CD4-positive, alpha-beta T cell treated with Interleukin-15 for 1 hour (primary cell): ENCODE measurements around the gene CTDNEP1.
A peak's percentile ranks its signal among the peaks of the same experiment; 100 is the strongest.
"Not testable (repeated sequence)": the region's sequence is repeated elsewhere in the genome, so short reads cannot be mapped to it uniquely, and the experiment has no call there.

Experiments used
- DNase-seq: peaks from one replicate; pipeline ENCODE4 v3.0.0-alpha.2; 2020

CTDNEP1 gene

DNA sequence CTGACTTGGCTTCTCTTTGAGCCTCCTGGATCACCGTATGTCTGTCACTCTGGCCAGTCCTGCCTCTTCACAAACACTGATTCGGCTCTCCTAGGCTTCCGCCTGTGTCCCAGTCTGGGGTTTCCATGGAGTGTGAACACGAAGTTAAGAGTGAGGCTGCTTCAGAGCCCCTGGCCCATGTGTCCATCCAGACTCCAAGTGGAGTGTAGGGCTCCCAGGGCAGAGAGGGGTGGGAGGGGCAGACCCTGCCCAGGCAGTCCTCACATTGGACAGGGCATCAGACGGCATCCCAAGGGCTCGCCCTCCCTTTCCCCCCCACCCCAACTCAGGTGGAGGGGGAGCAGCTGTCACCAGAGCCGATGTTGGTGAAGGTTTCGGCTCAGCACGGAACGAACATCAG lies 7.7 kb downstream of the CTDNEP1 start:
- DNase-seq, result not testable (repeated sequence)

DNA sequence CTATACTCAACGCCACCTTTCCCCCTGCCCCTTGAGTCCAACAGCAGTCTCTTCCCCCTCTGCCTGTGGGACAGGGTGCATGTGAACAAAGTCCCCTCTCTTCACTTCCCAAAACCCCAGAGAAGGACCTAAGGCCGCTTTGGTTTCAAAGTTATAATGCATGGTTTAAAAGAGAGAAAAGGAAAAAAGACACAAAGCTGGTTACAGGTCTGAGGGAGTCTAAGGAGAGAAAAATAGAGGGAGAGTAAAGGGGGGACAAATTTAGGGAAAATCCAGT lies 8.1 kb downstream of the CTDNEP1 start:
- no peak for DNase-seq

DNA sequence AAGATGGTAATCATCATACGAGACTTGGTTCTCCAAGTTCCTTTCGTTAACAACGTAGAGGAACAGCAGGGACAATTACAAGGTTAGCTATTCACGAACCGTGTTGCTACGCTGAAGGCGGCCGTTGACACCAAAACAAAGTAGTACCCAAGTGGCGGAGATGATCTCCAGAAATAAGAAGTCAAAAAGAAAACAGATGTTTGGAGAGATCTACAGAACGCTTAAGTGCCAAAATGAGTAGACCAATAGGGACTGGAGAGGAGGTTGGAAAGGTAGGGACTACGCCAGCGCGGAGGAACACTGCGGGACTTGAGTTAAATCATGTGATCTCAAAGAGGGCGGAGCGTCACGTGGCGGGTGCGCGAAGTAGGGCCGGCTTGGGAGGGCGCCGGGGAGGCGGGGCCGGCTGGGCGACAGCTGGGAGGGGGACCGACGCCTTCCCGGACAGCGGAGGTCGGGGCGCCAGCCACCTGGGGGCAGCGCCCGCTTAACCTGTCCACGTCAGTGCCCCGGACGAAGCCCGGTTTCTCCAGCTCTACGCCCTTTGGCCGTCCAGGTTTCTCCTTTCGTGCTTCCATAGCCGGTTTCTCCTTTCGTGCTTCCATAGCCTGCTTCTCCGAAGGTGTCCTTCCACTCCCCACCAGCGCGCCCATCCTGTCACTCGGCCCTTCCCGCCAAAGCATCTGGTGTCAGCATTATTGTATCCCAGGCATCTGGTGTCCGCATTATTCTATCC lies 8.6 kb downstream of the CTDNEP1 start:
- peak; percentile 93 for DNase-seq

DNA sequence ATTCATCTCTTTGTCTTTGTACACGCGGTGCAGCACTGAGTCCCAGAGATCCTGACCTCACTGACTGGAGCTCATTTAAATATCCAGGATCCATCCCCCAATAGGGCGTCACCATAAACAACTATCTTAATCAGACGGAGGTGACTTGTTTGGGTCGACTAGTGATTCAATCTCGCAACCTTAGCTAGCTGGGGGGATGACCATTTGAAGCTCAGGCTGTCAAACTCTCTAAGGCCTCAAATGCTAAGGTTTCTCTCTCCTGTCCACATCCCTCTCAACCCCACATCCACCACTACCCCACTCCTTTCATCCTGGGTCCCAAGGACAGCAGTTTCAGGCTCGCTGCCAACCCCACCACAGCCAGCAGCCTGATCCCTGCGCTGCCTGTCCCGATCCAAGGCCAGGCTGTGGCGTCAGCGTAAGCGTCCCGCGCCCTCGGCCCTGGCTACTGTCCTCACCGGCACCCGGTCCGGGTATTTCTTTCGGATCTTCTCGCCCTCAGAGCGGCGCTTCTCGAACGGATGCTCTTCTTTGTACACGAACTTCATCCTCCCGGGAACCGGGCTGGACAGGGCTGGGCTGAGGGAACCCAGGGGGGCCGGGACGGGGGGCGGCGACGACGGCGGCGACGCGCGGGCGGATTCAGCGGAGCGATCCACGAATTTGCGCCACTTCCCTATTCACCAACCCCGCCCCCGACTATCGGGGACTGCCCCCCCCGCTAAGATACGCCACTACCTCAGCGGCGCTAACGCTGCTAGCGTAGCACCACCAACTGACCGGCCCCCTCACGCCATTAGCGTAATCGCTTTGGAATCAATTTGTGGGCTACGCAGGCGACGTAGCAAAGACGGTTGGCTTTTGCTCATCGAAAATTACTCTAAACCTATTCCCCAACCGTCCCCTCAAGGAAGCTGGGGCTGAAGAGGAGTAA lies 9.5 kb downstream of the CTDNEP1 start, which contains the start of gene GABARAP:
Gene GABARAP (minus strand): TSS at position 667 of the 934 bp plus-strand sequence. CDS start 119 bp downstream, at position 548.
- peak; percentile 90 for DNase-seq

DNA sequence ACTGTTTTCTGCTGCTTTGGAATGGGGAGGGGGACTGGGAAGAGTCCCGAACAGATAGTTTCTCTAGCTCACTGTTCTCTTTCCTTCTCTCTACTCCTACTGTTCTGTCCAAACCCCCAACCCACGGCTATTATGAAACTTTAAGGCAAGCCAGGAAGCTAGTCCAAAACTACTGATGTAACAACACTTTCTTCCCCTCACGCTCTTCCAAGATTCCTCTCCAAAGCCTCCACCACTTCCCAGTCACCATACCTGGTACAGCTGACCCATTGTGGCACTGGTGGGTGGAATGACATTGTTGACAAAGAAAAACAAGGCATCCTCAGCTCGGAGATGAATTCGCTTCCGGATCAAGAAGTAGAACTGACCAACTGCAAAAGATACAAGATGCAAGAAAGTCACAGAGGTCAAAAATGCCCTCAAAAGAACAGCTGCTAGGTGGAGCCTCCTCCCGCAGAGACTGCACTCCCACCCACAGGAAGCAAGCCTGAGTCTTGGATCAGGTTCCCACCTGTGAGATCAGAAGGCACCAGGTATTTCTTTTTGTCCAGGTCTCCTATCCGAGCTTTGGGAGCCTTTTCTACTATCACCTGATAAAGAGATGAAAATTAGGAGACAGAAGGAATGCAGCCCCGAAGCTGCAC lies 10.3 kb downstream of the CTDNEP1 start:
- no peak for DNase-seq

DNA sequence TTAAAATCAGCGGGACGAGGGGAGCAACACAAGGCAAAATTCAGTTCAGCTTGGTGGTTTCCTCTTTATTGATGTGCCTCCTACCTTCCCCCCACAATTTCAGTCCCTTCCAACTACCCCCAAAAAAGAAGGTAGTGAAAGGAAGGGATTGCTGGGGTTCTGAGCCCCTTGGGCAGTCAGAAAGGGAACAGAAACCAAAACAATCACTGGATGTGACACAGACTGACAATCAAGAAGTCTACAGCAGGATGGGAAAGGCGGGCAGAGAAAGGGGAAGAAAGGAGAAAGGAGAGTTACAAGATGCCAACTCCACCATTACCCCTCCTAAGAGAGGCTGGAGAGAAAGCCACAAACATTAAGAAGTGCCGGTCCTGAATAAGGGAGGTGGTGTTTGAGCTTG lies 11.2 kb downstream of the CTDNEP1 start:
- DNase-seq, result no peak

DNA sequence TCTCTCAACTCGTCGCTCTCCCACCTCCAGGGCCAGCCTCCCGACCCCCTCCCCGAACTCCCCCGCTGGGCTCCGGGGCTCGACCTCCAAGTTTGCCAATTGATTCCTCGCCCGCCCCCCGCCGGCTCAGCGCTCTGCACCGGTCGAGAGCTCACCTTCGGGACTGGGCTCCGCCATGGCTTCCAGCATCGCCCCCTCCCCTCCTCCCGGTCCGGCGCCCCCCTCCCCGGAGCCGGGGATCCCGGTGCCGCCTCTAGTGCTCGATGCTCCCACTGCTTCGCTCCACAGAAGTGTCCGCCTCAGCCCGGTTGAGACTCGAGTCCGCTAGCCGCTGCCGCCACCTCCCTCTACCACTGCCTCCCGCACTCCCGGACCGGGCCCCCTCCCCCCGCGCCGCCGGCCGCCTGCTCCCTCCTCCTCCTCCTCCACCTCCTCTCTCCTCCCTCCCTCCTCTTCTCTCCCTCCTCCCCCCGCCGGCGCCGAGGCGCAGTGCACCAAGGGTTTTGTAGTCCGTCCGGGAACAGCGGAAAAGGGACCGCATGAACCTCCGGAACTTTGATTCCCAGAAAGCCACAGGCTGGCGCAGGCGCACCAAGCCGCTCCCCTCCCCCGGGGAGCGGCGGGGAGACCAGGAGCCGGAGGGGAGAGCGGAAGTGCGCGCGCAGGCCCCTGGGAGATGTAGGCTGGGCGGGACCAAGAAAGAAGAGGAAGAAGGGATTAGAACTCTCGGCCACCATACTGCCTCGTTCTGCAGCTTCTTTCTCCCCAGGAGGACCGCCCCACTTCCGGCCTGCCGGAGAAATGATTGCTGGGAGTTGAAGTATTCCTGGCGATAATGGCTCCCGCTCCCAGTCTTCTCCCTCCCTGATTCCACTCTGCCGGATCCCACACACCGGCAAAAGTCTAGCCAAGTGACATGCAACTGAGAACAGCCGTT lies 12.2 kb downstream of the CTDNEP1 start, which contains the start of gene PHF23:
Gene PHF23 (minus strand): TSS at position 367 of the 937 bp plus-strand sequence. CDS start 178 bp downstream, at position 189.
- DNase-seq, result peak; percentile 100

DNA sequence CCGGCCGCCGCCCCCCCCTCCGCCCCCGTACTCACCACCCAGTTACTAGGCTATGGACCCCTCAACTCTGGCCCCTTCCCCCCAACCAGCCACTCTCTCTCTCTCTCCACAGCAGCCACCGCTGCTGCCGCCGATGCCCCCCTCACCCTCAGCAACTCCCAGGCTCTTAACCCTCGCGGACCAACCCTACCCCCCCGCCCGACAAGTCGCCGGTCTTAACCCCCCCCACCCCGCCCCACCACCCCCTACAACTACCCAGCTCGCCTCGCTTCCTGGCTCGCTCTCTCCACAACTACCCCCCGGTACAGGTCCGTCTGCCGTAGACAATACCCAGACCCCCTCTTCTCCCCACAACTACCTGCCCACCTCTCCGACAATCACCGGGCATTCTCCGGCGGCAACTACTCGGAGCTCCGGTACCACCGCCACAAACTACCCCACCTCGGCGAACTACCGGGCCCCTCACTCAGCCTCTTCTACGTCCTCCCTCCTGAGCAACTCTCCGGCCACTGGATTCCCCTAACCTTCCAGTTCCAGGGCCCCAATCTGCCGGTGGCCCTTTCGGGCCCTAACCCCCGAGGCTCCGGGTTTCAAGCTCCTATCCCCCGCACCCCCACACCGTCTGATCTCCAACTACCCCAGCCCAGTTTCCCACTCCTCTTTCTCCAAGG lies 13.0 kb downstream of the CTDNEP1 start:
- peak; percentile 64 for DNase-seq

DNA sequence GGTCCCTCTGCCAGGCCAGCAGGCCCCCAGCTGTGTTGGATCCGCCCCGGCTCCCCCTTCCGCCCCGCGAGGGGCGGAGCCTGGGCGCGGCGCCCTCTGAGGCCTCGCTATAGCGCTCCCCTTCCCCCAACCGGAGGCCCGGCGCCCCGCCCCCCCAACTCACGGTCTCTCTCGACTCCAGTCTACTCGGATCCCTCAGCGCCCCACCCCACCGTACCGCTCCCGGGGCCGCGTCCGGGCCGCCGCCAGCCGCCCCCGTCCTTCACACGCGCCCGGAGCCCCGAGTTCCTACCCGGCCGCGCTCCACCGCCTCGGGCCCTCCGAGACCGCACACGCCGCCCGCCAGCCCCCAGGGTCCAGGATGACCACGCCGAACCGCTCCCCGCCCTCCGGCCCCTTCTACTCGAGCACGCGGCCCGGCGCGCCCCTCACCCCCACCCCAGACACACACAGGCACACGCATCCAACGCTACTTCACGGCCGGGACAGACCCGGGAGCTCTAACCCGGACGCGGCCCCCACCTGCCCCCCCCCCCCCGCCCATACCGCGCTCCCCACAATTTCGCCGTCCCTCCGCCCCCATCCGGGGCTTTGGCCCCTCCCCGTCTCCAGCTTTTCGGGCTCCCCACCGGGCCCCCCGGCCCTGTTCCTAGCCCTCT lies 13.6 kb downstream of the CTDNEP1 start:
- peak; percentile 88 for DNase-seq

DNA sequence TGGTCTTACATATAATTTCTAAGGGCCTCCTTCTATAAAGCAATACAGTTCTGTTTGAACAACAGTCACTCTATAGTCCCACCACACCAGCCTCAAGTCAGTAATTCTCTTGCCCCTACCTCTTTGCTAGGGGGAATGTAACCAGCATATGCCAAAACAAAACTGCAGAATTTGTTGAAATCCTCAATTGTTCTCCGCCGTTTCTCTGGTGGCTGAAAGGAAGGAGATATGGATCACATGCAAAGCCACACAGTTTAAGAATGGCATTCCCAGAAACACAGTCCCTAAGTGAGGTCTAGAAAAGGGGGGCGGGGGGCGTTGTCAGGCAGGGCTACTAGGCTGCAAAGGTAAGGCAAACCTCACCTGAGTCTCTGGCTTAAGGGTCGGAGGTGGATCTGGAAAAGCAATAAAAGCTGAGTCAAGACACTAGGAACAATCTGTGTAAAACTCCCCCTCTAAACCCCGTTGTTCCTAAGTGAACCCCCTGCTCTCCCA lies 14.2 kb downstream of the CTDNEP1 start:
- DNase-seq, result no peak

DNA sequence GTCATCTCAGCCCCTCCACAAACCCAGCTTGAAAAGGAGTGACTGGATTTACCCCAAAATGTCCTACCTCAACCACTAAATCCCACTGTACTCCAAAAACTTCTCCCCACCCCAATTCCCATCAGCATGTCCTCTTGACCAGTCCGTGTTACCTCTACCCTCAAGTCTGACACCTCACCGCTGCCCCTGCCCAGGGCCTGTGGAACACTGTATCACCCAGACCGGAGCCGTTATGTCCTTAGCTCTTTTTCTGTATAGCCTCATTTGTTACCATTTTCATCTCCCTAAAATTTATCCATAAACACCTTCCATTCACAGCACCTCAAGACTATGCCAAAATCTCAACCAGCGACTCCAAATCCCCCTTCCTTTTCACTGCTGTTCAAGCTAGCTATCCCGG lies 14.7 kb downstream of the CTDNEP1 start:
- no peak for DNase-seq

DNA sequence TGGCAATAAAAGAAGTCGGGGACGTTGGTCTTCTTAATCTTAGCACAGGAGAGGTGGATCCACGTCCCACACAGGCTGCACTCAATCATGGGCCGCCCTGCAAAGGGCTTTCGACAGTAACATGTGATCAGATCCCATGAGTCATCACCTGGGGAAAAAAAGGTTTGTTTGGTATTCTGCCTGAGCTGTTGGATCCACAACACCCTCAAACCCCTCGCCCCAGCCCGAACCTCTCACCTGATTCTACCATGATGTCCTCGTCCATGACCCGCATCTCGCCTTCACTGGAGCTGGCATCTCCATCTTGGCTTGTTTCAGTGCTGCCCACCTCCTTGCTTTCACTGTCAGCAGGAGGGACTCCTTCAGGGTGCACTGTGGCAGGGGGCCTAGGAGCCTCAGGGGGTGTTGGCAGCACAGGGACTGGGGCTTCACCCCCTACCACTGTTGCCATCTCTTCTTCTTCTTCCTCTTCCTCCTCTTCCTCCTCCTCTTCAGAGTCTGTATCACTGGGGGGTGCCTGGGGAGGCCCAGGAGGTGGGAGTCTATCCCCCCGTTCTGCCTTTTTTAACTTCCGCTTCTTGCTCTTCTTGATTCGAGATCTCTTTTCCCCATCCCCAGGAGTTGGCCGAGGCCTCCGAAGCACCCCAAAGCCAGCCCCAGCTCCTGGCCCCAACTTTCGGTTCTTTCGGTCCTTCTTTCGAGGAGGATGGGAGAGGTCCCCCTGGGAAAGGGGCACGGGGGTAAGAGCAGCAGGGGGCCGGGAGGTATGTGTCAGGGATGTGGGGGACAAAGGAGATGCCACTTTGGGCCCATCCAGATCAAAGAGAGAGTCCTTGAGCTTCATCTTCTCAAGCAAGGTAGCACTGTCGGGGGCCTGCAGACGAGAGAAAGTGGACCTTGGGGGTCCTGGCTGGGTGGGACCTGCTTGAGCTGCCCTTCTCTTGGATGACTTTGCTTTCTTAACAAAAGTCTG lies 15.6 kb downstream of the CTDNEP1 start:
- DNase-seq, result no peak

DNA sequence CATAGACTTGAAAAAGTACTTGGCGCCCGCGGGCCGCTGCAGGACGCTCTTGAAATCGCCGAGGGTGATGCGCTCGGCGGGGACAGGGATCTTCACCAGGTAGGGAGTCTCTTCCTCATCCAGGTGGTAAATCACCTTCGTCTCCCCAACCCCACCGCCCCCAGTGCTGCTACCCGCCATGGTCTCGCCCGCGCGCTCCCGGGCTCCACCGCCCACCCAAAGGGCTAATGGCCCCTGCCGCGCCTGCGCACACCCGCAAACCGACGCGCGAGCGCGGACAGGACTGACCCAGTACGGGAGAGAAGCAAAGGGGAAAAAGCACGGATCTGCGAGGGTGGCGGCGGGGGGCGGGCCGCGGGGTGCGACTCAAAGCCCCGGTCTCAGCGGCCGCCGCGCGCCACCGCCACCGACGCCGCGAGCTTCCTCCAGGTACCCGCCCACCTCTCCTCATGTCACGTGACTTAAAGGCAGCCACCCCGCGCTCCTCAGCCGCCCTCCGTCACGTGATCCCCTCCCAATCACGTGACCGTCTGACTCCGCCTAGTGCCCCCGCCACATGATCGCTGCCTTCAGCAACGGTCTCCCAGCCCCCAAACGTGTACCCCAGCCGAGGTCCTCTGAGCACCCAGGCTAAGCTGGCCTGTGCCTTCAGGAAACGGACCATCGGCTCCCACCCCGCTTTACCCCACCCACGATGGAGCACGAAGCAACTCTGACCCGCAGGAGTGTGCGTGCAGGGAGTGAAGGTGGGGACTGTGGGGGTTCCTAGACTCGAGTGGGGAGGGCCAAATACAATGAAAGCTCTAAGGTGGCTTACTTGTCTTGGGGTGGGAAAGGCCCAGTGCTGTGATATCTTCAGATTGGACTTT lies 17.2 kb downstream of the CTDNEP1 start, which contains the start of gene DVL2:
Gene DVL2 (minus strand): TSS at position 435 of the 869 bp plus-strand sequence. CDS start 255 bp downstream, at position 180.
- DNase-seq, result peak; percentile 95

DNA sequence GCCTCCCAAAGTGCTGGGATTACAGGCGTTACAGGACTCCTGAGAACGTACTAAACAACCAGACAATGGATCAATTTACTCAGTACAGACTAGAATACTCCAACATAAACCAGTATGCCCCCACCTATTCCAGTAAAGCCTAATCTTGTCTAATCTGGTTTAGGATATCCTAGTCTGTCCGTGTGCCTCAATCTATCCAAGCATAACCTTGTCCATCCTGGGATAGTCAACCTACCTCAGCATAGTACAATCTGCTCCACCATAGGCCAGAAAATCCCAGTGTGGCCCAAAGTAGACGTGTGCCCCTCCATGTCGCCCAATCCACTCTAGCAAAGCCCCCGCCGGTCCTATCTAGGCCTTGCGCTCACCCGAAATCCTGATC lies 17.8 kb downstream of the CTDNEP1 start:
- no peak for DNase-seq

DNA sequence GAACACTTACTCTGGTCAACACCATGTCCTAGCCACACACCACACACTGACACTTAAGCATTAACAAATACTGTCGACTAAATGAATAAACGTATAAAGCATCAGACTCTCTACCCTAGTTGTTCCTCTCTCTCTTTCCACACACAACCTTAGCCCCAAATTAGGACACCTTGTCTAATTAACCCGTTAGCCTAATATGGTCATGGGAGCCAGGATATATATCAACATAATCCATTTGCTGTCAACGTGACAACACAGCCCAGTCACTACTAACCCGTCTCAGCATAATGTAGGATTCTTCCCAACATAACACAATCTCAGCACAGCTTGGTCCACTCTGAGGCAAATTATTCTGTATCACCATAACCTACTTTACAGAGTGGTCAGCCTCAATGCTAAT lies 19.4 kb downstream of the CTDNEP1 start:
- no peak for DNase-seq

DNA sequence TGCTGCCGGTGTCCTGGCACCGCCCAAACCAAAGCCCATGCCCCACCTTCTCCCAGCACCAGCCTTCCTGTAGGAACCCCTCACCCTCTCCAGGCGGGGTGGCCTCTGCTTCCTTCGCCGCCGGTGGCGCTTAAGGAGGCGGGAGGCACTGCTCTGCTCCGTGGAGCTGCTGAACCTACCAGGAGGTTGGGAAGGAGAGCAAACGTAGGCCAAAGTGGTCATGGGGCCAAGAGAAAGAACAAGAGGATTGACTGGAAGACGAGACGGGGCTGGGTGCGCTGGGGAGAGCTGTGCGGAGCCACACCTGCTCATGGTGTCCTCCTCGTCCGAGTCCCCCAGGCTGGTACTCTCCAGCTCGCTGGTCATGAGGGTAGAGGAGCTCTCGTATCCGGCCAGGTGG lies 22.0 kb downstream of the CTDNEP1 start:
- no peak for DNase-seq

DNA sequence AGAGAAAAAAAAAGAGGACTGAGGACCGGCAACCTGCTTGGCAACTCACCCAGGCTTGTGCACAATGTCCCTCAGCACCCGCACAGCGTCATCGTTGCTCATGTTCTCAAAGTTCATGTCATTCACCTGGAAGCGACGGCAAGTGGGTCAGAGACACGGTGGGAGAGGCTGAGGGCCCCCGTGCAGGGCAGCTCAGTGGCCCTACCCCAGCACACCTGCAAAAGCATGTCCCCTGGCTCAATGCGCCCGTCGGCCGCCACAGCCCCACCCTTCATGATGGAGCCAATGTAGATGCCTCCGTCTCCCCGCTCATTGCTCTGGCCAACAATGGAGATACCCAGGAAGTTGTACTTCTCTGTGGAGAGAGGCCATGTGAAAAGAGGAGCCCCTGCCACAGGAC lies 22.6 kb downstream of the CTDNEP1 start:
- DNase-seq, result no peak
